Body of pancreas (tissue), 4 donors: ENCODE results near the gene GPR65. TPM values are rescaled to one million over a fixed set of nuclear protein-coding genes. Genes with fewer than 3 reads are reported as not detected.

ENCODE experiments used
- ATAC-seq: fragments of 150-250 bp; one replicate; pipeline ENCODE4 v1.9.1; 2016
- DNase-seq, 4 donors: peaks; one replicate each; pipeline ENCODE4 v3.0.0-alpha.2; 2019
- H3K27ac ChIP-seq, 4 donors: fragments of 200-600 bp; sonication (generic); 1 replicate in 3 of 4; 2 replicates in 1 of 4; pipeline versions ENCODE4 v1.5.1 to v1.6.1; 2016 to 2019; ENCODE audit warnings: mild to moderate bottlenecking in 1 of 4, mixed read lengths in 1 of 4, moderate library complexity in 1 of 4
- H3K27me3 ChIP-seq, 2 donors: fragments of 200-600 bp; sonication (generic); one replicate each; pipeline ENCODE4 v1.6.0; 2016; ENCODE audit warnings: mild to moderate bottlenecking in 1 of 2
- H3K36me3 ChIP-seq, 2 donors: fragments of 200-600 bp; sonication (generic); replicated peaks in 1 of 2; 2 replicates each; pipeline ENCODE4 v1.5.1; 2016; ENCODE audit warnings: low read depth in 2 of 2; ENCODE audit not compliant: insufficient read depth in 1 of 2
- H3K4me1 ChIP-seq: fragments of 200-600 bp; sonication (generic); one replicate; pipeline ENCODE4 v1.6.0; 2016
- H3K4me3 ChIP-seq, 2 donors: fragments of 200-600 bp; sonication (generic); 1 replicate in 1 of 2; 2 replicates in 1 of 2; pipeline ENCODE4 v1.5.1; 2016 to 2019
- H3K9me3 ChIP-seq, 3 donors: fragments of 200-600 bp; sonication (generic); 1 replicate in 2 of 3; 2 replicates in 1 of 3; pipeline ENCODE4 v1.5.1; 2016
- CTCF ChIP-seq, 7 experiments: fragments of 450-650 bp in 4 of 7; fragments of 200-600 bp in 3 of 7; sonication (generic) in 3 of 7; IDR thresholded peaks; one replicate each; pipeline ENCODE4 v1.5.1; 2016 to 2019; ENCODE audit warnings: antibody characterized with exemption in 7 of 7
- POLR2A ChIP-seq, 3 donors: fragments of 450-650 bp; IDR thresholded peaks; one replicate each; pipeline ENCODE4 v1.6.1; 2016; ENCODE audit warnings: antibody characterized with exemption in 3 of 3, mild to moderate bottlenecking in 2 of 3
- WGBS, 2 donors: methylation state at CpG; one replicate each; pipeline ENCODE4 v1.1.5; 2017; 5-methylcytosine and 5-hydroxymethylcytosine counted together
- intact Hi-C: fragments of 100-400 bp; cut with DNase I; formaldehyde crosslinking; loops from one replicate; pipeline ENCODE4 v1.15.1; 2023
- total RNA-seq, 2 donors: library from RNA; depleted of rRNA; stranded (reverse); fragments of >200 nt; gene quantifications; one replicate each; pipeline ENCODE4 v1.1.0, GENCODE V29; 2016

Gene GPR65
- total RNA-seq, 2 donors from 2014 or later: 1.3 TPM; not detected in 1

- peaks cover 0 to 1% of the 10 kb centered on the region in 2 donors for H3K36me3 ChIP-seq
These were observed 15.5 kb upstream of the GPR65 start for GRCh38 chr14:87989221-87989955.

GRCh38 chr14:87989956-87990299 is 15.0 kb upstream of the GPR65 start:
- H3K4me3 ChIP-seq: no peak overlapping the region
- no peak for TF ChIP-seq POLR2A (IDR thresholded peaks at IDR 0.05)
- no peak for TF ChIP-seq CTCF (IDR thresholded peaks at IDR 0.05)
- no peak for ATAC-seq
- H3K4me1 ChIP-seq: peaks cover 14% of the 10 kb centered on the region
- no peaks in the 10 kb centered on the region for H3K27me3 ChIP-seq
- intact Hi-C loops: no loop called here
- DNase-seq: no peak
- WGBS, 2 donors: 93 to 95% methylated on average over 2 of the region's 2 CpGs
- H3K27ac ChIP-seq: no peak overlapping the region
- no peaks in the 10 kb centered on the region for H3K9me3 ChIP-seq
- H3K36me3 ChIP-seq: peaks cover 0 to 1% of the 10 kb centered on the region in 2 donors

More at GRCh38 chr14:87989221-87989955, 15.5 kb upstream of the GPR65 start:
- no peaks in the 10 kb centered on the region for H3K27me3 ChIP-seq
- ATAC-seq: no peak
- no peak overlapping the region for H3K4me3 ChIP-seq
- H3K4me1 ChIP-seq: peaks cover 14% of the 10 kb centered on the region
- WGBS, 2 donors: 83 to 97% methylated on average over 5 of the region's 5 CpGs
- intact Hi-C loops: no loop called here
- H3K27ac ChIP-seq: no peak overlapping the region
- H3K9me3 ChIP-seq: no peaks in the 10 kb centered on the region
- DNase-seq: no peak
- no peak for TF ChIP-seq CTCF (IDR thresholded peaks at IDR 0.05)

- WGBS, 2 donors: 76 to 86% methylated on average over 4 of the region's 4 CpGs
- DNase-seq (peak in 1 of 4 donors; percentile 41), ATAC-seq (no peak)
- intact Hi-C loops: no loop called here
- peaks cover 0 to under 1% of the 10 kb centered on the region in 2 donors for H3K36me3 ChIP-seq
- no peaks in the 10 kb centered on the region for H3K27me3 ChIP-seq
- TF ChIP-seq POLR2A (IDR thresholded peaks at IDR 0.05) (no peak), CTCF (IDR thresholded peaks at IDR 0.05) (no peak)
- H3K4me1 ChIP-seq: peaks cover 20% of the 10 kb centered on the region
- peak overlapping the region in 1 of 4 donors; percentile 8 for H3K27ac ChIP-seq
- H3K4me3 ChIP-seq: no peak overlapping the region
- H3K9me3 ChIP-seq: no peaks in the 10 kb centered on the region
These were observed 14.3 kb upstream of the GPR65 start for GRCh38 chr14:87990682-87991081.

- Histone ChIP-seq H3K9me3 (no peaks in the 10 kb centered on the region), H3K4me3 (peak overlapping the region; percentile 39 to 71), H3K27ac (peak overlapping the region; percentile 87 to 95 (median 88)), H3K4me1 (peaks cover 23% of the 10 kb centered on the region), H3K36me3 (no peaks in the 10 kb centered on the region), H3K27me3 (no peaks in the 10 kb centered on the region)
- DNase-seq: no peak
- TF ChIP-seq CTCF (IDR thresholded peaks at IDR 0.05) (no peak), POLR2A (IDR thresholded peaks at IDR 0.05) (no peak)
- peak; percentile 37 for ATAC-seq
- 4 to 10% methylated on average over 20 of the region's 20 CpGs for WGBS, 2 donors
- intact Hi-C loops: no loop called here
These were observed 12.6 kb upstream of the GPR65 start for GRCh38 chr14:87992346-87992717.
